Endothelial cell of coronary artery (primary cell): Measurements from ENCODE around the gene LCN10. TPM values are rescaled to one million over a fixed set of nuclear protein-coding genes. Genes with fewer than 3 reads are reported as not detected.

Experiments used
- total RNA-seq: library from RNA; depleted of rRNA; stranded (reverse); fragments of >200 nt; gene quantifications from 2 replicates; pipeline ENCODE4 v1.2.3, GENCODE V29; 2014

Gene LCN10
- total RNA-seq: not detected in 2 replicates

DNA sequence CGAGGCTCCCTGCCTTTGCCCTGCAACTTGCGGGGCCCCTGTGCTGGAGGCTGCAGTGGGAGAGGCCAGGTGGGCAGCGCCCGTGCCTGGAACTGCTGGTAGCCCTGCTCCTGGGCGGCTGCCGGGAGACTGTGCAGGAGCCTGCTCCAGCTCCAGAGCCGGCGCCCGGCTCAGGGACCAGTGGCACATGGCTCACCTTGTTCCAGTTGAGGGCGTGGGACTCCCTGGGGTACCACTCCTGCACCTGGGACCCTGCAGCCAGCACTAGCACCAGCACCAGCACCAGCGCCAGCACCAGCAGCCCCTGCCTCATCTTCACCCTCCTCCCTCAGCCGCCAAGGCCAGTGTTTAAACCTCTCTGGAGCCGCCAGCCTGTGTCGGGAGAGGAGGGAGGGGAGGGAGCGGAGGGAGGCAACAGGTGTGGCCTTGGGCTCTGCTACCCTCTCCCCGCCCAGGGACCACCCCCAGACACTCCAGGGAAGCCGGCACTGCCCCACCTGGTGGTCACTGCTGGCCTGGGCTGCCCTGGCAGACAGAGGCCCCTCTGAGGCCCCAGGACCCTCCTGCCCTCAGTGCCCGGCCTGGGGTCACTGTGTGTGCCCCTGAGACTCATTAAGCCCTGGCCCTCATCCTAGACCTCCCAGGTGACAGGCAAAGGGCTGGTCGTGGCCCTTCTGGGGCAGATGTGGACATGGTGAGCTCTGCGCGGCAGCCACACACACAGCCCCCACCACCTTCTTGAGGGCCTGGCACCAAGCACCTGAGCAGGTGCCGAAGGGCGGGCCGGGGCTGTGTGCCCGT is at the start of gene LCN10:
Gene LCN10 (minus strand): TSS at position 350 of the 801 bp plus-strand sequence. CDS start 37 bp downstream, at position 313.

GRCh38 chr9:136790640-136791515 is 48.1 kb upstream of the LCN10 start, which contains the start of gene TMEM141:
Gene TMEM141 (plus strand): TSS chr9:136791344. CDS start chr9:136791371, 27 bp downstream.

GRCh38 chr9:136764301-136764891 is 21.7 kb upstream of the LCN10 start, which contains the start of gene LCN15:
Gene LCN15 (minus strand): TSS chr9:136764518. CDS start chr9:136764488, 30 bp downstream.

GRCh38 chr9:136748201-136748600 is 5.5 kb upstream of the LCN10 start, which contains the start of gene LCN6:
Gene LCN6 (minus strand): TSS chr9:136748525. CDS start chr9:136748483, 42 bp downstream.

DNA sequence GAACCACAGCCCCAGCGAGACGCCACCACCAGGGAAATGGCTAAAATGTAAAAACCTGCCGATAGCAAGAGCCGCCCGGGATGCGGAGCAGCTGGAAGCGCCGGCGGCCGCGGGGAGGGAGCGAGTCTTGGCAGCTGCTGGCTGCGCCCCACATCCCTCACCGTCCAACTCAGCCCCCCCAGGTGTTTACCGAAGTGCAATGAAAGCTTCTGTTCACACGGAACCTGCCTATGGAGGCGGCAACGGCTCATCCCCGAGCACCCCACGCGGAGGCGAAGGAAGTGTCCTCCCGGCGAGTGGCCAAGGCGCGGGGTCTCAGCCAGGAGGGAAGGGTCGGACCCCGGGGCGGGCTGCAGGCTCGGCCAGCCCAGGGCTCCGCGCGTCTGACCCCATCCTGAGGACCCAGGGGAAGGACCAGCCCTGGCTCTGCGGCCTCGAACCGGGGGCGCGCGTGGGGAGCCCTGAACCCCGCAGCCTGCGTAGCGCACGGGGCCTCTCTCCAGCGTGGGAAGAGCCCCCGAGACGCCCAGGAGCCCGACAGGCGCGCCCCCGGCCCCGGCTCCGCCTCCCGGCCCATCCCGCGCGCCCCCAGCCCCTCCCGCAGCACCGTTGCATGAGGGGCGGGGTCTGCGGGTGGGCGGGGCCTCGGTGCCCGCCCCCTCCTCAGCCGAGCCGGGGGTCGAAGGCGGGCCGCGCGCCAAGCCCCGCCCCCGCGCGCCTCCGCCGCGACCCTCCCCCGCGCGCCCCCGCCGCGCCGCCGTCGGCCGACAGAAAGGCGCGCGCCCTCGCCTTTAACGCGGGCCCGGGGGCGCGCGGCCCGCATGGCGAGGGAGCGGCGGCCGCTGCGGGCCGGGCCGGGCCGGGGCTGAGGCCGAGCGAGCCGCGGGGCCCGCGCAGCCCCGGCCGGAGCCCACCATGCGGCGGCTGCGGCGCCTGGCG is 30.7 kb downstream of the LCN10 start, which contains the start of gene DIPK1B:
Gene DIPK1B (plus strand): TSS at position 822 of the 939 bp plus-strand sequence. CDS start 94 bp downstream, at position 916.

Other genes starting within 250 kb of the LCN10 start
- 109 and 129 TPM in 2 replicates for gene NOTCH1, start 196.9 kb downstream of the LCN10 start, total RNA-seq
- gene EGFL7, start 80.0 kb downstream of the LCN10 start, total RNA-seq: 318 and 599 TPM in 2 replicates
- 31.4 and 36.0 TPM in 2 replicates for gene AGPAT2, start 55.5 kb downstream of the LCN10 start, total RNA-seq
- 100 and 125 TPM in 2 replicates for gene DIPK1B, start 30.4 kb downstream of the LCN10 start, total RNA-seq
- gene LCN6, start 5.6 kb upstream of the LCN10 start, total RNA-seq: not detected in 2 replicates
- gene LCN8, start 15.3 kb upstream of the LCN10 start, total RNA-seq: not detected in 2 replicates
- gene LCN15, start 21.6 kb upstream of the LCN10 start, total RNA-seq: not detected in 2 replicates
- gene TMEM141, start 48.4 kb upstream of the LCN10 start, total RNA-seq: 73.7 and 78.5 TPM in 2 replicates
- gene CCDC183, start 53.4 kb upstream of the LCN10 start, total RNA-seq: under 0.01 and 1.1 TPM in 2 replicates
- 73.3 and 80.5 TPM in 2 replicates for gene RABL6, start 65.0 kb upstream of the LCN10 start, total RNA-seq
- 0.45 and 2.2 TPM in 2 replicates for gene AJM1, start 99.5 kb upstream of the LCN10 start, total RNA-seq
- gene PHPT1, start 106.5 kb upstream of the LCN10 start, total RNA-seq: 189 and 196 TPM in 2 replicates
- 0.81 and 4.9 TPM in 2 replicates for gene MAMDC4, start 109.4 kb upstream of the LCN10 start, total RNA-seq
- gene EDF1, start 123.4 kb upstream of the LCN10 start, total RNA-seq: 442 and 468 TPM in 2 replicates
- gene TRAF2, start 143.6 kb upstream of the LCN10 start, total RNA-seq: 11.6 and 16.9 TPM in 2 replicates
- gene FBXW5, start 201.8 kb upstream of the LCN10 start, total RNA-seq: 154 and 194 TPM in 2 replicates
- gene C8G, start 202.3 kb upstream of the LCN10 start, total RNA-seq: 0.19 and 0.72 TPM in 2 replicates
- gene LCN12, start 209.3 kb upstream of the LCN10 start, total RNA-seq: 0.09 TPM in 1 of 2 replicates, not detected in the other
- 0.56 TPM in 1 of 2 replicates, not detected in the other for gene PTGDS, start 234.6 kb upstream of the LCN10 start, total RNA-seq
- gene LCNL1, start 240.1 kb upstream of the LCN10 start, total RNA-seq: 0.19 TPM in 1 of 2 replicates, not detected in the other
- gene PAXX, start 249.5 kb upstream of the LCN10 start, total RNA-seq: 14.8 and 18.4 TPM in 2 replicates